GM12878 (cell line): ENCODE measurements around the gene SPATA24. TPM values are rescaled to one million over a fixed set of nuclear protein-coding genes. Genes with fewer than 3 reads are reported as not detected.

Experiments used
- ATAC-seq: fragments of 200-7000 bp; cut with Tn5 transposase; 3 replicates; pipeline ENCODE4 v1.9.1; 2020; ENCODE audit warnings: mild to moderate bottlenecking, moderate library complexity
- BruUV-seq: library from RNA; stranded (reverse); fragments of 400-500 nt; replicated peaks from 2 replicates; lab custom pipeline; 2021; lab: Mats Ljungman, UMichigan
- CTCF ChIA-PET: fragments of 300-600 bp; sonication (Branson Sonifier 250); formaldehyde crosslinking; extraction: SDS; loops from one replicate; lab custom pipeline; 2021; ENCODE audit warnings: inconsistent platforms; lab: Yijun Ruan, JAX
- POLR2A ChIA-PET: fragments of 350-600 bp; formaldehyde crosslinking; extraction: SDS; loops from one replicate; lab custom pipeline; 2021; ENCODE audit warnings: inconsistent platforms; lab: Charles Lee
- RAD21 ChIA-PET: fragments of 300-600 bp; sonication (Branson Sonifier 250); formaldehyde crosslinking; loops from one replicate; lab custom pipeline; 2023; ENCODE audit warnings: antibody characterized with exemption; ENCODE audit not compliant: unreplicated experiment; lab: Charles Lee
- SMC1A ChIA-PET: fragments of 300-600 bp; sonication (Branson Sonifier 250); formaldehyde crosslinking; loops from one replicate; lab custom pipeline; 2023; ENCODE audit not compliant: unreplicated experiment, uncharacterized antibody; lab: Charles Lee
- DNase-seq: peaks from one replicate; pipeline ENCODE4 v3.0.0-alpha.2; 2011; ENCODE audit warnings: low read depth, low spot score
- FAIRE-seq: peaks from 3 replicates; lab custom pipeline; 2011; peaks lifted over from hg19 to GRCh38; lab: Jason Lieb, UNC
- H2AFZ ChIP-seq: 2 replicates; pipeline ENCODE4 v1.6.0; 2011; ENCODE audit warnings: low read depth, low read length, control low read depth; ENCODE audit not compliant: control insufficient read depth
- H3K27ac ChIP-seq: 2 replicates; pipeline ENCODE4 v1.5.1; 2011; ENCODE audit warnings: control low read depth; ENCODE audit not compliant: control insufficient read depth, insufficient read depth
- H3K27me3 ChIP-seq, 2 experiments: replicated peaks in 1 of 2; 2 replicates each; pipeline versions ENCODE4 v1.6.0 to v1.6.1; 2011; ENCODE audit warnings: low read length in 1 of 2; ENCODE audit not compliant: control insufficient read depth in 2 of 2, insufficient read depth in 2 of 2
- H3K36me3 ChIP-seq, 2 experiments: 2 replicates each; pipeline ENCODE4 v1.5.1; 2011; ENCODE audit warnings: low read length in 1 of 2; ENCODE audit not compliant: control insufficient read depth in 2 of 2, insufficient read depth in 2 of 2
- H3K4me1 ChIP-seq: 2 replicates; pipeline ENCODE4 v1.6.1; 2011; ENCODE audit warnings: mild to moderate bottlenecking, low read length, moderate library complexity, mixed read lengths; ENCODE audit not compliant: control insufficient read depth, insufficient read depth
- H3K4me2 ChIP-seq: 2 replicates; pipeline ENCODE4 v1.6.0; 2011; ENCODE audit warnings: control low read depth; ENCODE audit not compliant: control insufficient read depth, insufficient read depth
- H3K4me3 ChIP-seq: fragments of 200-600 bp; sonication (generic); 2 replicates; pipeline ENCODE4 v1.5.1; 2016
- H3K79me2 ChIP-seq: 2 replicates; pipeline ENCODE4 v1.6.0; 2011; ENCODE audit warnings: low read length; ENCODE audit not compliant: control insufficient read depth, insufficient read depth
- H3K9ac ChIP-seq: 2 replicates; pipeline ENCODE4 v1.8.0; 2011; ENCODE audit warnings: low read length, control low read depth, mixed read lengths; ENCODE audit not compliant: control insufficient read depth, insufficient read depth
- H3K9me3 ChIP-seq: replicated peaks from 3 replicates; pipeline ENCODE4 v1.5.1; 2011; ENCODE audit warnings: mild to moderate bottlenecking, low read length; ENCODE audit not compliant: control insufficient read depth, insufficient read depth
- H4K20me1 ChIP-seq: 2 replicates; pipeline ENCODE4 v1.6.0; 2011; ENCODE audit not compliant: control insufficient read depth, insufficient read depth
- ATF7 ChIP-seq: fragments of 450-650 bp; IDR thresholded peaks from 2 replicates; pipeline ENCODE4 v1.6.1; 2016; ENCODE audit warnings: low read depth, mild to moderate bottlenecking
- BRCA1 ChIP-seq: IDR thresholded peaks from 2 replicates; pipeline ENCODE4 v1.6.1; 2011; ENCODE audit warnings: low read depth, low read length, improper control_type of control experiment
- CHD1 ChIP-seq: IDR thresholded peaks from 2 replicates; pipeline ENCODE4 v1.6.1; 2012; ENCODE audit warnings: low read depth, low read length, improper control_type of control experiment
- IKZF1 ChIP-seq: fragments of 450-650 bp; conservative IDR thresholded peaks from 2 replicates; pipeline ENCODE4 v1.6.1; 2017; ENCODE audit warnings: antibody characterized with exemption, mild to moderate bottlenecking
- JUNB ChIP-seq: IDR thresholded peaks from 2 replicates; pipeline ENCODE4 v1.6.1; 2016; ENCODE audit warnings: antibody characterized with exemption, mild to moderate bottlenecking
- MLLT1 ChIP-seq: fragments of 450-650 bp; IDR thresholded peaks from 2 replicates; pipeline ENCODE4 v1.6.1; 2016; ENCODE audit warnings: mild to moderate bottlenecking
- NKRF ChIP-seq: fragments of 450-650 bp; conservative IDR thresholded peaks from 2 replicates; pipeline ENCODE4 v1.6.1; 2017; ENCODE audit warnings: mild to moderate bottlenecking, moderate library complexity
- RAD21 ChIP-seq: IDR thresholded peaks from 2 replicates; pipeline ENCODE4 v1.6.1; 2011; ENCODE audit warnings: mild to moderate bottlenecking, low read depth, low read length, moderate library complexity; ENCODE audit not compliant: insufficient read depth
- SP1 ChIP-seq: IDR thresholded peaks from one replicate; pipeline ENCODE4 v1.6.1; 2011; ENCODE audit warnings: low read depth, low read length
- TCF3 ChIP-seq: IDR thresholded peaks from 2 replicates; pipeline ENCODE4 v1.6.1; 2012; ENCODE audit warnings: low read depth, mild to moderate bottlenecking, low read length, borderline replicate concordance; ENCODE audit not compliant: insufficient read depth
- TCF7 ChIP-seq: IDR thresholded peaks from 2 replicates; pipeline ENCODE4 v1.6.1; 2014; ENCODE audit warnings: antibody characterized with exemption, borderline replicate concordance
- YBX1 ChIP-seq: fragments of 450-650 bp; IDR thresholded peaks from 2 replicates; pipeline ENCODE4 v1.6.1; 2016; ENCODE audit warnings: antibody characterized with exemption
- ZBED1 ChIP-seq: IDR thresholded peaks from 2 replicates; pipeline ENCODE4 v1.6.1; 2016; ENCODE audit warnings: borderline replicate concordance
- WGBS: methylation state at CpG from one replicate; pipeline ENCODE4 v1.1.6; 2016; ENCODE audit warnings: low lambda C conversion rate; ENCODE audit not compliant: insufficient replicate concordance, insufficient coverage; ENCODE audit errors: missing lambda C conversion rate; 5-methylcytosine and 5-hydroxymethylcytosine counted together
- in situ Hi-C: fragments of 300-500 bp; cut with MboI; formaldehyde crosslinking; loops from 9 replicates; pipeline ENCODE4 v1.14.3; 2018; ENCODE audit warnings: mixed read lengths
- intact Hi-C: fragments of 100-400 bp; cut with micrococcal nuclease; formaldehyde crosslinking; loops from one replicate; pipeline ENCODE4 v1.14.2; 2022; ENCODE audit not compliant: unreplicated experiment
- polyA plus RNA-seq, 11 experiments: library from polyadenylated mRNA; depleted of rRNA in 4 of 11; unstranded in 6 of 11; stranded (reverse) in 5 of 11; fragments of >200 nt; fragmentation: Nextera tagmentation in 4 of 11; fragmentation: Illumina TruSeq in 1 of 11; extraction: Ambion mirVana in 4 of 11; extraction: Trizol in 1 of 11; gene quantifications; 1 replicate in 1 of 11; 2 replicates in 10 of 11; pipeline versions ENCODE4 v1.2.1 to v1.2.3, GENCODE V29; 2011 to 2016; ENCODE audit warnings: inconsistent platforms in 2 of 11, missing spikeins in 2 of 11, low read depth in 1 of 11
- total RNA-seq, 4 experiments: library from RNA; depleted of rRNA in 3 of 4; stranded (reverse); fragments of >200 nt in 3 of 4; fragmentation: Illumina TruSeq in 1 of 4; extraction: Trizol in 1 of 4; gene quantifications; 2 replicates each; pipeline versions ENCODE4 v1.2.1 to v1.2.3, GENCODE V29; 2013 to 2021
- TF ChIP-seq, protein P1 (sequence below): IDR thresholded peaks from 2 replicates; pipeline ENCODE4 v1.6.1; 2012; ENCODE audit warnings: improper control_type of control experiment, low read depth, low read length; ENCODE audit not compliant: insufficient replicate concordance

Gene SPATA24
- total and polyA plus RNA-seq, 10 of the 15 experiments (the other 5 are each of a cell fraction or from before 2014, with no cell fraction given), result 4.1 to 9.8 (median 7.3) TPM

DNA sequence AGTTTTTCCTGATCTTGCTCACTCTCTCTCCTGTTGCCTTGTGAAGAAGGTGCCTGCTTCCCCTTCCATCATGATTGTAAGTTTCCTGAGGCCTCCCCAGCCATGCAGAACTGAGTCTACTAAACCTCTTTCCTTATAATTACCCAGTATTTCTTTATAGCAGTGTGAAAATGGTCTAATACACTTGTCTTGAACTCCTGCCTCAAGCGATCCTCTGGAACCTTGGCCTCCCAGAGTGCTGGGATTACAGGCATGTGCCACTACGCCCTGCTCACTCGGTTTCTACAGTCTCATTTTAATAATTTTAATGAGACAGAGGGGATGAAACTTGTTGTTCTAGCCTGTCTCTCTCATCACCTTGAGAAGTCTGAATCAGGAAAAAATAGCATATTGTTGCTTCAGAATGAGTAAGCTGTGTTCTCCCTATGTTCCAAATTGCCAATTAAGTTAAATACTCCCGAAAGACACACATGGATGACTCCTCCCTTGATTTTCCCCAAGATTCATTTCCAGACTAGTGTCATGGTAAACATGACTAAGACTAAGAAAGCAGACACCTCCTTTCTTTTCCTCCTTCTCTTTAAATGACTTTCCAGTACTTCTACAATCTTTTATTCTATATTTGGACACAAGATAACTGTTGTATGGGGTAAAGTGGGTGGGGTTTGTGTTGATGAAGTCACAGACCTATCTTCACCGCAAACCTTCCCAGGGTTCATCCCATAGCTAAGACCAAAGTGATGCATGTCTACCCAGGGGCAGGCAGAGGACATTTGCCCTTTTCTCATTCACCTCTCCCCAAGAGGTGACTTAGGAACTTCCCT, 43.3 kb upstream of the SPATA24 start:
- Histone ChIP-seq H3K4me1 (peaks cover 29% of the 10 kb centered on the region), H3K36me3 (no peaks in the 10 kb centered on the region), H3K4me3 (no peak overlapping the region), H4K20me1 (no peaks in the 10 kb centered on the region), H3K27me3 (no peaks in the 10 kb centered on the region), H3K79me2 (no peaks in the 10 kb centered on the region), H3K9me3 (no peaks in the 10 kb centered on the region; the same call in 1 of the 3 replicates), H3K27ac (peak overlapping the region; percentile 68), H2AFZ (no peak overlapping the region), H3K4me2 (peak overlapping the region; percentile 39), H3K9ac (peak overlapping the region; percentile 41; the same call in 1 of the 2 replicates)
- ChIA-PET RAD21 (interaction anchor here (0.7 to 2.5 kb wide), 9 partner anchors 9 to 85 kb away, joined by 3 to 23 read pairs (median 5); partner anchors contain the start of genes DNAJC18 and ECSCR), SMC1A (interaction anchor here (1.1 to 7.7 kb wide), 8 partner anchors 9 to 65 kb away, joined by 4 to 86 read pairs (median 5); partner anchors contain the start of genes DNAJC18 and ECSCR), POLR2A (interaction anchor here (1.2 to 4.5 kb wide), 5 partner anchors 9 to 65 kb away, joined by 3 to 32 read pairs (median 9); partner anchors contain the start of gene DNAJC18), CTCF (interaction anchor here (1.0 to 4.3 kb wide), 6 partner anchors 9 to 65 kb away, joined by 3 to 21 read pairs (median 4); partner anchors contain the start of genes DNAJC18, MZB1 and STING1)
- TSS peak; percentile 80 for BruUV-seq
- intact Hi-C loops, result loop anchor here (1.0 to 2.0 kb wide), 2 partner anchors 8 to 42 kb away; partner anchors contain the start of genes DNAJC18 and SPATA24
- DNase-seq (peak; percentile 87), FAIRE-seq (peak; percentile 27), ATAC-seq (peak; percentile 85)
- in situ Hi-C loops, result no loop called here
- 9% methylated on average over 5 of the region's 5 CpGs for WGBS
- TF ChIP-seq TCF3 (0 out of 2 replicates have a peak, but pooled peaks have one; percentile 51), BRCA1 (no peak), YBX1 (no peak), RAD21 (no peak), IKZF1 (peak; percentile 99), ATF7 (peak; percentile 86), NKRF (no peak), SP1 (peak; percentile 49), CHD1 (no peak), JUNB (peak; percentile 100), ZBED1 (peak; percentile 94), MLLT1 (0 out of 2 replicates have a peak, but pooled peaks have one; percentile 12), TCF7 (no peak)
- TF ChIP-seq, protein P1, sequence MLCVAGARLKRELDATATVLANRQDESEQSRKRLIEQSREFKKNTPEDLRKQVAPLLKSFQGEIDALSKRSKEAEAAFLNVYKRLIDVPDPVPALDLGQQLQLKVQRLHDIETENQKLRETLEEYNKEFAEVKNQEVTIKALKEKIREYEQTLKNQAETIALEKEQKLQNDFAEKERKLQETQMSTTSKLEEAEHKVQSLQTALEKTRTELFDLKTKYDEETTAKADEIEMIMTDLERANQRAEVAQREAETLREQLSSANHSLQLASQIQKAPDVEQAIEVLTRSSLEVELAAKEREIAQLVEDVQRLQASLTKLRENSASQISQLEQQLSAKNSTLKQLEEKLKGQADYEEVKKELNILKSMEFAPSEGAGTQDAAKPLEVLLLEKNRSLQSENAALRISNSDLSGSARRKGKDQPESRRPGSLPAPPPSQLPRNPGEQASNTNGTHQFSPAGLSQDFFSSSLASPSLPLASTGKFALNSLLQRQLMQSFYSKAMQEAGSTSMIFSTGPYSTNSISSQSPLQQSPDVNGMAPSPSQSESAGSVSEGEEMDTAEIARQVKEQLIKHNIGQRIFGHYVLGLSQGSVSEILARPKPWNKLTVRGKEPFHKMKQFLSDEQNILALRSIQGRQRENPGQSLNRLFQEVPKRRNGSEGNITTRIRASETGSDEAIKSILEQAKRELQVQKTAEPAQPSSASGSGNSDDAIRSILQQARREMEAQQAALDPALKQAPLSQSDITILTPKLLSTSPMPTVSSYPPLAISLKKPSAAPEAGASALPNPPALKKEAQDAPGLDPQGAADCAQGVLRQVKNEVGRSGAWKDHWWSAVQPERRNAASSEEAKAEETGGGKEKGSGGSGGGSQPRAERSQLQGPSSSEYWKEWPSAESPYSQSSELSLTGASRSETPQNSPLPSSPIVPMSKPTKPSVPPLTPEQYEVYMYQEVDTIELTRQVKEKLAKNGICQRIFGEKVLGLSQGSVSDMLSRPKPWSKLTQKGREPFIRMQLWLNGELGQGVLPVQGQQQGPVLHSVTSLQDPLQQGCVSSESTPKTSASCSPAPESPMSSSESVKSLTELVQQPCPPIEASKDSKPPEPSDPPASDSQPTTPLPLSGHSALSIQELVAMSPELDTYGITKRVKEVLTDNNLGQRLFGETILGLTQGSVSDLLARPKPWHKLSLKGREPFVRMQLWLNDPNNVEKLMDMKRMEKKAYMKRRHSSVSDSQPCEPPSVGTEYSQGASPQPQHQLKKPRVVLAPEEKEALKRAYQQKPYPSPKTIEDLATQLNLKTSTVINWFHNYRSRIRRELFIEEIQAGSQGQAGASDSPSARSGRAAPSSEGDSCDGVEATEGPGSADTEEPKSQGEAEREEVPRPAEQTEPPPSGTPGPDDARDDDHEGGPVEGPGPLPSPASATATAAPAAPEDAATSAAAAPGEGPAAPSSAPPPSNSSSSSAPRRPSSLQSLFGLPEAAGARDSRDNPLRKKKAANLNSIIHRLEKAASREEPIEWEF, result no peak
